ENCODE data around the gene SYK.
"Not testable (repeated sequence)": the region's sequence is repeated elsewhere in the genome, so short reads cannot be mapped to it uniquely, and the experiment has no call there.

SYK gene

DNA sequence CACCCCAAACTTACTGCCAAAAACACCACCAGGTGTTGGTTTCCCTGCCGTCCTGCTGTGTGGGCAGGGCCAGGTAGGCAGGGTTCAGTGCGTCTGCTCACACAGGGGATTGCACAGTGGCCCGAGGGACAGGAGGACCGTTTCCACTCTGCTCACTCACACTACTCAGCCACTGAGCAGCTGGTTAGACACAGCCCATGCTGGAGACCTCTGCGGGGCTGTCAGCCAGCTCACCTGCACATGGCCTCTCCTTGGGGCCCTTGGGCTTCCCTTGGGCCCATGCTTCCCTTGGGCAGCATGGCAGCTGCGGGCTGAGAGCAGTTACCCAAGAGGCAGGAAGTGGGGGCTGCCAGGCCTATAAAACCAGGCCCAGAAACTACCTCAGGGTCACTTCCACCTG lies 79.0 kb downstream of the SYK start:
- no peak for DNase-seq (ENCODE audit: low read depth)

DNA sequence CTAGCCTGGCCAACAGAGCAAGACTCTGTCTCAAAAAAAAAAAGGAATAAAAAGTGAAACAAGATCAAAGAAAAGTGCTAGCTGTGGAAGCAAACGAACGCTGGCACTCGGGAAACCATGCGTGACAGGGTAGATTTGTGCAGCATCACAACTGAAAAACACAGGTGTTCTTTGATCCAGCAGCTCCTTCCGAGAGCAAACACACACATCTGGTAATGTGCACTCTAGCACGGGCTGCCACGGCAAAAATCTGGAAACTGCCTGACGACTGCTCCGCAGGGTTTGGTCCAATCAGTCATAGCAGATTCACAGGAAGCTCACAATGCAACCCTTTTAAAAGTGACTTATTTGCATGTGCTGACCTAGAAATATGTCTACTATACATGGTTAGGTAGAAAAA lies 80.0 kb downstream of the SYK start:
- DNase-seq (ENCODE audit: low read depth) = no peak

DNA sequence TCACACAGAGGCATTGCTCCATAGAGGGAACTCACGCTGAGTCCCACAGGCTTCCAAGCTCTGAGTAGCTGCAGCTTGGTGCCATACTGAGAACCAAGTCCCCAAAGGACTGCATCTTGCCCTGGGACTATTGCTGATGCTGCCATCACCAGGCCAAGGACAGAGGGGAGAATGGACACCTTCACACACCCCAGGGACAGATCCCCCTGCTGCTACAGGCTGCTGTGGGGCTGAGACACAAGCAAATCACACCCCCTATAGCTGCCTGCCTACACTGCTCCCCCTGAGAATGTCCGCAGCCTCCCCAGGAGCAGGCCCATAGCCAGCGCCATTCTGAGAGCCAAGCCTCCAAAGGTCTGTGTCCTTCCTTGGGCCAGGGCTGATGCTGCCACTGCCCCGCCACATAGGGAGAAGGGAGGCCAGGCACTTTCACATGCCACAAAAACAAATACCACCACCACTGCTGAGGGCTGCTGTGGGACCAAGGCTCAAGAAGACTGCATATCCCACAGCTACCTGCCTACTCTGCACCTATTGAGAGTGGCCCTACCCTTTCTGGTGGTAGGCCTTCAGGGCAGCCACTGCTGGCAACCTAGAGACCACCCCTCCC lies 81.5 kb downstream of the SYK start:
- no peak for DNase-seq (ENCODE audit: low read depth)

DNA sequence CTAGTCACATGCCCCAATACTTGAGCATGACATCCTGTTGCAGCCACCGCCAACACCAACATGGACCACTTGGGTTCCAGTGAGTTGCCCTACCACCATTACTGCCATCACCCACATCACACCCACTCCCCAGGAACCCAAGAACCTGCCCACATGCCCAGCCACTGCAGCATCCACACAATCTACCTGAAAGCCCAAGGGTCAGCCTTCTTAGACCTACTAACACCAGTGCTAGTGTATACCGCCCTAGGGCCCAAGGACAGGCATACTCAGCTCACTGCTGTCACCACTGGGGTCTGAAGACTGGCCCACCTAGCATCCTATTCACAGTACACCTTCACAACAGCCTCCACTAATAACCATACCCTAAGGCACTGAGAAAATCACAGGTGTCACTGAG lies 82.0 kb downstream of the SYK start:
- DNase-seq (ENCODE audit: low read depth) = no peak

GRCh38 chr9:90884178-90884577 lies 82.6 kb downstream of the SYK start:
- no peak for DNase-seq (ENCODE audit: low read depth)

GRCh38 chr9:90886868-90887267 lies 85.2 kb downstream of the SYK start:
- DNase-seq (ENCODE audit: low read depth) = not testable (repeated sequence)

GRCh38 chr9:90888941-90889340 lies 87.3 kb downstream of the SYK start:
- DNase-seq (ENCODE audit: low read depth) = no peak

- no peak for DNase-seq (ENCODE audit: low read depth)
Observed at GRCh38 chr9:90890146-90890810, 88.7 kb downstream of the SYK start.

DNA sequence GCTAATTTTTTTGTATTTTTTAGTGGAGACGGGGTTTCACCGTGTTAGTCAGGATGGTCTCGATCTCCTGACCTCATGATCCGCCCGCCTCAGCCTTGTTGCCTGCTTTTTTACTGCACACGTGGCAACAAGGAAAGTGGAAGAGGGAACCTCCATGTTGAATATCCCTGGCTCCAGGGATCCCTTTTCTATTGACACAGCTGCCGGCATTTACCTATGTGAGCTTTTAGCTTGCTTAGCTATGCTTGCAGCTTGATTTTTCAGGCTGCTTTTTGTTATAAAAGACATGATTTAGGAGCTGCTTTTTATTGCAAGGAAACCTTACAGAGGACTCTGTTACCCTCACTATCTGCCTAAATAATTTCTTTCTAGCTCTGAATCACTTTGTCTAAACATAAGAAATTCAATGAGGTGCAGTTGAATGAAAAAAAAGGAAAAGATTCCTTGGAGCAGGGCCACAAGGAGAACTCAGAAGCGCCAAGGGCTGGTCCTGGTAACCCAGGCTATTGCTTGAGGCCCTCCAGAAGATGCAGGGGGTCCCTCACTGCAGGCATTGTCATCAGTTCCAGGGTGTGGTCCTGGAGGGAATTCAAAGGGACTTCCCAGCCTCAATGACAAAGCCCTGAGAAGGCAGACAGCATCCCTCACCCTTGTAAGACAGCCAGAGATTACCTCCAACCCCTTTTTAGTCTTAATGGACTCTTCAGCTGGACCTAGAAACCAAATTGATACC lies 89.9 kb downstream of the SYK start:
- no peak for DNase-seq (ENCODE audit: low read depth)

- no peak for DNase-seq (ENCODE audit: low read depth)
Observed at GRCh38 chr9:90892918-90893317, 91.3 kb downstream of the SYK start.

DNA sequence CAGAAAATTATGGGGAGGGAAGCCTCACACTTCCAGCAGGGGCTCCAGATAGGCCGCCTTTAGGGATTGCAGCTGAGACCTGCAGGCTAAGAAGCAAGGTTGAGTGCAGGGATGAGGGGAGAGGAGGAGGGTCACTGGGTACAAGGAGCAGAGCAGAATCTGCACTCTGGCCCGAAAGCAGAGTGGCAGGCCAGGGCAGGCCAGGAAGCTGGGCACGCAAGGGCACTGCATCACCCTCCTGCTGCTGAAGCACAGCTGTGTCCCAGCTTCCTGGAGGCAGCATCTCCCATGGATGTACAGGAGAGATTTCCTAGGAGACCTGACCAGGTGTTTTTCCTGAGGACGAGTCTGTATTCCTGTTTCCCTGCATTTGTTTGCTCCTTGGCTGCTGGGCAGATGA lies 92.1 kb downstream of the SYK start:
- DNase-seq (ENCODE audit: low read depth) = no peak

GRCh38 chr9:90894986-90895687 lies 93.5 kb downstream of the SYK start:
- no peak for DNase-seq (ENCODE audit: low read depth)

DNA sequence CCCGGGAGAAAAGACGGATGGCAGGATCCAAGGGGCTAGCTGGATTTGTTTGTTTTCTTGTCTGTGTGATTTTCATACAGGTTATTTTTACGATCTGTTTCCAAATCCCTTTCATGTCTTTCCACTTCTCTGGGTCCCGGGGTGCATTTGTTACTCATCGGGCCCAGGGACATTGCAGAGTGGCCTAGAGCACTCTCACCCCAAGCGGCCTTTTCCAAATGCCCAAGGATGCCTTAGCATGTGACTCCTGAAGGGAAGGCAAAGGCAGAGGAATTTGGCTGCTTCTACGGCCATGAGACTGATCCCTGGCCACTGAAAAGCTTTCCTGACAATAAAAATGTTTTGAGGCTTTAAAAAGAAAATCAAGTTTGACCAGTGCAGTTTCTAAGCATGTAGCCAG lies 94.2 kb downstream of the SYK start:
- DNase-seq (ENCODE audit: low read depth) = no peak

DNA sequence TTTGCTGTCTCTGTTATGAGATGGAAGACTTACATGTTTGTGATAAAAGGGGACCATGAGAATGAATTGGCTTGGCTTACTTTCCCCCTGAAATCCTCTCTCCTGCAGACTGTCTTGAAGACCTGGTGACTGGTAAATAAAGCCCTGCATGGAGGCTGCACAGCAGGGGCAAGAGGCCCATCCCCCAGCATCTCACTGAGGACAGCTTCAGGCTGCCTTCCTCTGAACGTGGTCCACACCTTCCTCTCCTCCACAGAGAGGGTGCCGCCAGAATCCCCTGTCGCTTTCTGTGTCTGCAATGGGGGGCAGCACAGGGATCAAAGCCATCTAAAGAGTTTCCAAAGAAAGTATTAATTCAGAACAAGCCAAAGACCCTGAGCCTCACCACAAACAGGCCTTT lies 94.6 kb downstream of the SYK start:
- DNase-seq (ENCODE audit: low read depth) = no peak

DNA sequence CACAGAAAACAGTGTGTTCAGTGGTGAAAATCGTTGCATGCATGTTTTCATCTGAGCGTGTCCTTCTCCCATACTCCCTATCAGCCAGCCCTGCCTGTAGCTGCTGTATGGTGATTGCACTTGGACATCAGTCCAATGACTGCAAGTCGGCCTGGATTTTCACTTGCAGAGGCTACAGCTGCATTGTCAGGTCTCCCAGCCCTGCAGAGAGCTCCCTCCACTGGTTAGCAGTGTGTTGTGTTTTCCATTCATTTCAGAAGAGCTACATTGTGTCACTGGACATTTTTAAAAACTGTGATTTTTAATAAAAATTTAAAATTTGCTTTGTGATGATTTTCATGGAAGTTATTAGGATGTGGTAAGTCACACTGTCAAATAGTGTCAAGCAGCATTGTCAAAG lies 96.6 kb downstream of the SYK start:
- no peak for DNase-seq (ENCODE audit: low read depth)

GRCh38 chr9:90899287-90899686 lies 97.7 kb downstream of the SYK start:
- DNase-seq (ENCODE audit: low read depth) = no peak

DNA sequence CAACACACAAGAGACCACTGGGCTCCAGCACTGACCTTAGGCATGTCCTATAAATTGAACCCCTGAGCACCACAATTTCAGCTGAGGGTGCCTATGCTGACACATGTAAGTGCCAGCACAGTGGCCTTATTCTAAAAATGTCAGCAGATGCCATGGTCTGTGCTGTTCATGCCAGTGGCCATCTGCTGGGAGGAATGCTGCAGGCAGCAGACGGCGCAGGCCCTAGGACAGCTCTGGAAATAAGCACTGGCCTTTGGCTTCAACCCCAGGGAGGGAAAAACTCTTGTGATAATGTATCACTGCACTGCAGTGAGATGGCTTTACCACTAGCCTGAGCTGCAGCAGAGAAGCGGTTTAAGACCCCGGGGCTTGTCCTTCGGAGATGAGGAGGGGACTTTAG lies 98.5 kb downstream of the SYK start:
- no peak for DNase-seq (ENCODE audit: low read depth)

GRCh38 chr9:90901933-90902332 lies 100.3 kb downstream of the SYK start:
- DNase-seq (ENCODE audit: low read depth) = no peak

DNA sequence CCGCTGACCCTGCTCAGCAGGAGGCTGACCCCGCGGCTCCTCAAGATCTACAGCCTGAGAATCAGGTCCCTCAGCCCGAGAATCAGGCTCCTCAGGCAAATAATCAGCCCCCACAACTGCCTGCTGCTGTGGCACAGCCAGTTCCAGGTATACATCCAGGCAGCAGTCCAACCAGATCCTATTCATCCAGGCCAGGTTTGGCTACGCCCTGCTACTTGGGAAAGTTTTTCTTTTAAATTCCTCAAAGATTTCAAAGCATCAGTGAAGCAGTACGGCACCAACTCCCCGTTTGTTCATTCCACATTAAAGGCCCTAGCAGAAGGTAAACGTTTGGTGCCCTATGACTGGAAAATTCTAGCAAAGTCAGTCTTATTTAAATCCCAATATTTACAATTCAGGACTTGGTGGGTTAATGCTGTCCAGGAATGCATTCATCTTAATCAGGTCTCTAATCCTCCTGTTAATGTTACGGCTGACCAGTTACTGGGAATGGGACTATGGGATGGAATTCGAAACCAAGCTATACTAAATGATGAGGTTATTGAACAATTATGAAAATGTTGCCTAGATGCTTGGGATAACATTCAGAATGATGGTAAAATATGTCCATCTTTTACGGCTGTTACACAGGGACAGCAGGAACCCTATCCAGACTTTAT lies 102.3 kb downstream of the SYK start:
- DNase-seq (ENCODE audit: low read depth) = no peak

DNA sequence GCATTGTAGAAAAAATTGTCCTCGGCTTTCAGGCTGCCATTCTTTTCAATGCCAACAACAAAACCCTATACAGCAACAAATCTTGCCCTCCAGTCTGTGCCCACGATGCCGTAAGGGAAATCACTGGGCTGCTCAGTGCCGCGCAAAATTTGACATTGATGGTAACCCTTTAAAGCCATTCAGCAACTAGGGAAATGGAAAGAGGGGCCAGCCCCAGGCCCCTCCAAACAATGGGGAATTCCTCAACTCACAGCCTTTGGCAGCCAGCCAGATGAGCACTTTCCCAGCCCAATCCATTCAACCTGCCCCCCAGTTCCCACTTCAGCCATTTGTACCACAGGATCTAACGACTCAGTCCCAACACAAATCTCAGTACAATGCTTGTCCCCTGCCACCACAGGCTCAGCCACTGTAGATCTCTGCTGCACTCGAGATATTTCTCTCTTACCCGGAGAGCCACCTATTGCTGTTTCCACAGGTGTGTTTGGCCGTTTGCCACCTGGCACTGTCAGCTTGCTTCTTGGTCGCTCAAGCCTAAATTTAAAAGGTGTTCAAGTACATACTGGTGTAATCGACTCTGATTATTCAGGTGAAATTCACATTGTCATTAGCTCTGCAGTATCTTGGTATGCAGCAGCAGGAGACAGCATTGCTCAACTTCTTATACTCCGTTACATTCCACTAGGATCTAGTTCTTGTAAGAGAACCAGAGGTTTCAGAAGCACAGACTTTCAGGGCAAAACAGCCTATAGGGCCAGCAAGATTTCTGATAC lies 103.3 kb downstream of the SYK start:
- DNase-seq (ENCODE audit: low read depth) = no peak

DNA sequence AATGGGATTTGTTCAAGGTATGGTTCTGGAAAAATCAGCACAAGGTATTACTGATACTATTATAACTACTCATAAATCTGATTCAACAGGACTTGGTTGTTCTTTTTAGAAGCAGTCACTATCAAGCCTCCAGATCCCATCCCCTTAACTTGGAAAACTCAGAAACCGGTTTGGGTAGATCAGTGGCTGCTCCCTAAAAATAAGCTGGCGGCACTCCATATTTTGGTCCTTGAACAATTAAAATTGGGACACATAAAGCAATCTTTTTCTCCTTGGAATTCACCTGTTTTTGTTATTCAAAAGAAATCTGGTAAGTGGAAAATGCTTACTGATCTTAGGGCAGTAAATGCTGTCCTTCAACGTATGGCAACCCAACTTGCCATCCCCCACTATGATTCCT lies 104.2 kb downstream of the SYK start:
- no peak for DNase-seq (ENCODE audit: low read depth)
